Stimulated activated CD4-positive, alpha-beta T cell treated with anti-CD3 and anti-CD28 coated beads, TNF-alpha, amount 100 ng/mL, for 48 hours (primary cell): ENCODE data around the gene PACSIN1.

Experiments
- DNase-seq, 3 donors: peaks; one replicate each; pipeline ENCODE4 v3.0.0-alpha.2; 2020; ENCODE audit warnings: low read depth in 3 of 3

The PACSIN1 gene, protein sequence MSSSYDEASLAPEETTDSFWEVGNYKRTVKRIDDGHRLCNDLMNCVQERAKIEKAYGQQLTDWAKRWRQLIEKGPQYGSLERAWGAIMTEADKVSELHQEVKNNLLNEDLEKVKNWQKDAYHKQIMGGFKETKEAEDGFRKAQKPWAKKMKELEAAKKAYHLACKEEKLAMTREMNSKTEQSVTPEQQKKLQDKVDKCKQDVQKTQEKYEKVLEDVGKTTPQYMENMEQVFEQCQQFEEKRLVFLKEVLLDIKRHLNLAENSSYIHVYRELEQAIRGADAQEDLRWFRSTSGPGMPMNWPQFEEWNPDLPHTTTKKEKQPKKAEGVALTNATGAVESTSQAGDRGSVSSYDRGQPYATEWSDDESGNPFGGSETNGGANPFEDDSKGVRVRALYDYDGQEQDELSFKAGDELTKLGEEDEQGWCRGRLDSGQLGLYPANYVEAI

DNA sequence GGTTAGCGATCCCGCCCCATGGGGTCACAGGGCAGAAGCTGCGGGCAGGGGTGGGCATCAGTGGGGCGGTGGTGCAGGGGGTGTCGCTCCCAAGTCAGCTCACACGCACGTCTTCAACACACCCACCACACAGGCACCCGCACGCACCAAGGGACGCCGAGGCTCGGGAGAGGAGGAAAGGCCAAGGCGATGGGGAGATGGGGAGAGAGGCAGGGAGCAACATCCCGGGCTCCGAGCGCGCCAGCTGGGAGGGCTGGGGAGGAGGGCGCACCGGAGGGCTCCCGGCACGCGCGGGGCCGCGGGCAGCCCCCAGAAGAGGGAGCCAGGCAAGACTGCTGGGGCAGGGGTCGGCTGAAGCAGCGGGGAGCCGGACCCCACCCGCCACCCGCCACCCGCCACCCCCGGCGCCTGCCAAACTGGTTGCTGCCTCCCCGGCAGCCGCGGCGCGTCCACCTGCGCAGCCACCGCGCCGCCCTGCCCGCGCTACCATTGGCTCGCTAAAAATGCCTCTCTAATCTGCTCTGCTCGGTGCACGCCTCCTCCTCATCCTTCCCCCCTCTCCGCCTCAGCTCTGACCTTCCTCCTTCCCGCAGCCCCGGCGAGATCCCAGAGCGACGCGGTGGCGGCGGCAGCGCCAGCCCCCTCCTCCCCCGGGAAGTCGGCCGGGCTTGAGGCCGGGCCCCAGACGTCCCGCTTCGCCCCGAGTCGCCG, at the start of gene PACSIN1:
Gene PACSIN1, plus strand, starts transcription at position 546 of the 711 bp plus-strand sequence. CDS start 60,230 bp downstream, outside the sequence.
- DNase-seq, result no peak

DNA sequence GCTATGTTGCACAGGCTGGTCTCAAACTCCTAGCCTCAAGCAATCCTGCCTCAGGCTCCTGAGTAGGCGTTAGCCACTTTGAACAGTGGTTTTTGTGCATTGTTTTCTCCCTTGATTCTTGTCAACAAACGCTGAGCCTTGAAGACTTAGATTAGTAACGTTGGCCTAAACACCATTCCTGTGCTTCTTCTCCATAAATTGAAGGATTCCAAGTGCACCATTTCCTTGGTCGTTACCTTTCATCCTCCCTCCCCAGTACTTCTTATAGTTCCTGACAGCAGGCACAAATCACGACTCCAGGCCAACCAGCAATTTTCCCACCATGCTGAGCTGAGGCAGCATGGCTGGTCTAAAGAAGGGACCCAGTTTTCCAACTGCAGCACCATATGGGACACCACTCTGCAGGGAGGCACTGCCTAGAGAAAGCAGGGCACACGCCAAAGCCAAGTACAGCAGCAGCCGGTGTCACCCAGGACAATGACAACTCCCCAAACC, 49.0 kb upstream of the PACSIN1 start:
- DNase-seq, result no peak

DNA sequence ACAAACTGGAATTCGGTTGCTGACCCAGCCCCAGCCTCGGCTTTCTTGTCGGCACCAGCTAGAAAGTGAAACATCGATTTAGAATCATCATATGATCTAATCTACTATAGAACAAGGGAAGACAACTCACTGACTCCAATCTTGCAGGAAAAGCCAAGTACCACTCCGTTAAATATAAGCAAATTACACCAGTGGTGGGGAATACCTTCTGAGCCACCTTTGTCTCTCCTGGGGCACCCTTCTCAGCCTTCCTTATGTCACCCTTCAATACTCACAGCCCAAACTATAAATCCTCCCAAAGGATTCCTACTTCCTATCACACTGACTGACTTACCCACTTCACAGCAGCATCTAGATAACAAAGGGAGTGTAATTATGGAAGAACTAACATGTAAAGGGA, 47.5 kb upstream of the PACSIN1 start:
- DNase-seq, result no peak

DNA sequence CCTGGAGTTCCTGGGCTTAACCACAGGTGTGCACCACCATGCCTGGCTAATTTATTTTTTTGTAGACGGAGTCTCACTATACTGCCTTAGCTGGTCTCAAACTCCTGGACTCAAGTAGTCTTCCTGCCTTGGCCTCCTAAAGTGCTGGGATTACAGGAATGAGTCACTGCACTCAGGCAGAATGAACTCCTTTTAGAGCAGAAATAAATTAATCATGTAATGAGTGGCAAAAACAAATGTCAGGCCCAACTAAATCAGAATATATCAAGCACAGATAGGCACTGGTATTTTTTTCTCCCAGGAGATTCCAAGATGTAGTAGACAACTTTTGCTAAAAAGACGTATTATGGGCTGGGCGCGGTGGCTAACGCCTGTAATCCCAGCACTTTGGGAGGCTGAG, 42.6 kb upstream of the PACSIN1 start:
- no peak for DNase-seq

DNA sequence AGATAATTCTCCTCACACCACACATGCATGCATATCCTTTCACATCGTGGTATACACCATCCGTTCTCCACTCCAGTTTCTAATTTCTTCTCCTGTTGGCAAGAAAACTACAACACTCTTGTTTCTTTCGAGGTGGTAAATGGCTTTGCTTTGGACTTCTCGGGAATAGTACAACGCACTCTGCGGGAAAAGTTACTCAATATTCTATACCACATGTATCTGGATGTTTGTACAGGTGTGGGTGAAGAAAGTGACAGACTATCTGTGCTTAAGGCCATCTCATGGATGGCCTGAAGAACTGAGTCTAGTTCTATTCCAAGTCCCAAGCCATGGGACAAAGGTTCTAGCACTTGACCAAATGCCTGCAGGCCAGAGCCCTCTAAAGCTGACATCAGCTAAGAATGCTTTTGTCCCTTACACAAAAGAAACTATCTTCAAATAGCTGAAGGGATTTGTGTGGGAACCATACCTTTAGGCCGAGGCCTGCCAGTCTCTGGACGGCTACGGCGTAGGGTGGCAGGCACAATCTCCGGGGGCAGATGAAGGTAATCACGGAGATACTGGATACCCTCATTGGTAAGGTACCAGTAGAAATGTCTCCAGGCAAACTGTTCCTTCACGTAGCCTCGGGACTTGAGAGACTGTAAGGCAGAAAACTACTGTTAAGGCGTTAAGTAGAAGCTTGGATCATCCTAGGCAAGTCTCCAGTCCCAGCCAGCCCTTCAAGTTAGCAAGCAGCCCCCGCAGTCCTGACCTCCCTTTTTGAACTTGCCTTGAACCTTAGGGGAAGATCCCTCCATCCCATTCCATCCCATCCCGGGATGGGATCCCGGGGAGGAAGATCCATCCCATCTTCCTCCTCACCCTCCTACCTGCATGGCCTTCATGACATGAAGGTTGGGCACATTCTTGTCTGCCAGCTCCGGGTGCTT, 41.4 kb upstream of the PACSIN1 start:
- no peak for DNase-seq

DNA sequence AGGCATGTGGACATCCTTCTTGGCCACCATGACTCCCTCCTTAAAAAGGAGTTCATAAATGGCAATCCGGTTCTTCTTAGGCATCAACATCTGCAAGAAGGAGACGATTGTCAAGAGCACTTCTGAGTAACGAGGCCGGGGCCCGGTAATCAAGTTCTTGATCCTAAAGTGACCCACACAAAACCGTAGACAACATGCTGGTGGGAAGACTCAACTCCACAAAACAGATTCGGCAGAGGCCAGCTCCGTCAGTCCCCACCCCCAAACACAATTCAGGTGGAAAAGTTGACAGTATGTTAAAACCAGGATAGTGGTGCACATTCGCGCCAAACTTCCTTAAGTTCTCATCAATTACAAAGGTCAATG, 40.8 kb upstream of the PACSIN1 start:
- no peak for DNase-seq

DNA sequence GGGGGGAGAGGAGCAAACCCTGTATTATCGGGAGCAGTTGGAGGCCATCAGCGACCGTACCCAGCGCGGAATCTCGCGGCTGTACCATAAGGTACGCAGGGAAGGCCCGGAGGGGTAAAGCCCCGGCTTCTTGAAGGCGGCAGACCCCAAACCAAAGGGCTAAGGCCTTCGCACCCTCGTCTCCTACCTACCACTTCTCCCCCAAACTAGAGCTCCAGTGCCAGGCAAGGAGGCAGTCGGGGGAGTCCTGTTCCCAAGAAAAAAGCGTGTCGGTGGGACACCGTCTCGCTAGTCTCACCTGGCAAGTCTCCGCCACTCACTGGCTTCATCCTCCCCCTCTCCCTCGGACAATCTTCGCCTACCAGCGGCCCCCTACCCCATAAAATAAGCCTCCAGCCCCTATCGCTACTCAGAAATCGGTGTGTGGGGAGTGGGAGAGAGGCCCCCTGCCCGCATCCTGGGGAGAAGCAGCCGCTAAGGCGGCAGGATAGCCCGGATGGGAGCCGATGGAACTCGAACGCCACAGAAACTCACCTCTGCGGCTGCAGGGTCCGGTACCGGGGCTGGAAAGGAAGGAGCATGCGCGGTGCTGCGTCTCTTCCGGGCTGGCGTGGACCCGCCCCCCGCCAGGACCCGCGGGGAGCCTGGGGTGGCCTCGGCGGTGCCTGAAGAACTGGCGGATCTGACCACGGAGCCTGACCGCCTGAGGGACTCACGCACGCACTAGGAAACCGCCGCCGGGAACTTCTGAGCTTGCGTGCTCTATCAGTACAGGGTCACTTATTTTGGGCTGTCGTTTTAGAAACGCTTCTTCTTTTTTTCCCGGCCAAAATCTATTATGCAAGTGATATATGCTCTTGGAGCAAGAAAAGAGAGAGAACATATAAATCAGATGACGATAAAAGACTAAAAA, 40.1 kb upstream of the PACSIN1 start, which contains the start of gene RPS10:
Gene RPS10, minus strand, starts transcription at position 572 of the 913 bp plus-strand sequence. CDS start 848 bp downstream, outside the sequence.
- DNase-seq, result peak; percentile 84 to 91 (median 86)

DNA sequence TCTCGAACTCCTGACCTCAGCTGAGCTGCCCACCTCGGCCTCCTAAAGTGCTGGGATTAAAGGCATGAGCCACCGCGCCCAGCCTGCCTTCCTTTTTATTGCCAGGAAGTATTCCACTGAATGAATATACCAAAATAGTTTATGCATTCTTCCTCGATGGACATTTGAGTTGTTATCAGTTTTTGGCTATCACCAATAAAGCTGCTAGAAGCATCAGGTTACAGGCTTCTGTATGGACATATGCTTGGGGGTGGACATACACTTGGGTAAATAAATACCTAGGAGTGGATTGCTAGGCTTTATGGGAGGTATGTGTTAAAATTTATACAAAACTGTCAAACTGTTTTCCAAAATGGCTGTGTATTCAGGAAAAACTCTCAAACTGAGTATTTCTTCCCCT, 30.0 kb upstream of the PACSIN1 start:
- no peak for DNase-seq

DNA sequence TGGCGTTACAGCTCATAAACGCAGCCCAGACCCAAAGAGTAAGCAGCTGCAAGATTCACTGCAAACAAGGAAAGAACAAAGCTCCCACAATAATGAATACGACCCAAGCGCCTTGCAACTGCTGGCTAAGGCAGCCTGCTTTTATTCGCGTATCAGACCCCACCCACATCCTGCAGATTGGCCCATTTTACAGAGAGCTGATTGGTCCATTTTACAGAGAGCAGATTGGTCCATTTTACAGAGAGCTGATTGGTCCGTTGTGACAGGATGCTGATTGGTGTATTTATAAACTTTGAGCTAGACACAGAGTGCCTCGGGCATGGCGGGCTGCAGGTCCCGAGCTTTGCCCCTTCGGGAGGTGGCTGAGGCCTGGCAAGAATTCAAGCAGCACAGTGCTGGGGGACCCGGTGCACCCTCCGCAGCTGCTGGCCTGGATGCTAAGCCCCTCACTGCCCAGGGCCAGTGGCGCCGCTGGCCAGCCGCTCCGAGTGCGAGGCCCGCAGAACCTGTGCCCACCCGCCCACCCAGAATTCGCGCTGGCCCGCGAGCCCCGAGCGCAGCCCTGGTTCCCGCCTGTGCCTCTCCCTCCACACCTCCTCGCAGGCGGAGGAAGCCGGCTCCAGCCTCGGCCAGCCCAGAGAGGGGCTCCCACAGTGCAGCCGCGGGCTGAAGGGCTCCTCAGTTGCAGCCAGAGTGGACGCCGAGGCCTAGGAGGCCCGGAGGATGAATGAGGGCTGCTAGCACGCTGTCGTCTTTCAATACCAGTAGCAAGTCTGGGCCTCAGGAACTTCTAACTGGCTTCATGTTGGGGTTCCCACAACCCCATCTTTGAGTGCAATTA, 28.9 kb upstream of the PACSIN1 start:
- DNase-seq, result no peak

DNA sequence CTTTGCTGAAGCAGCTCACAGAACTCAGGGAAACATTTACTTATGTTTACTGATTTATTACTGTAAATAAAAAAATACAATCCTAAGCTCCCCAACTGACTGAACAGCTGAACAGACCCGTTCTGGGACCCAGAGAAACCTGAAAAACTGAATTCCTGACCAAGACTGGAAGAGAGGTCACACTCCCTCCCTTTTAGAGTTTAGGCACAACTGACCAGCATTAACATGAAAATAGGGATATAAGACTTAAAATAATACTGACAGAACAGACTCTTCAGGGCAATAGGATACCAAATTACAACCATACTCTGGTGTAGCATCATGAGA, 28.3 kb upstream of the PACSIN1 start:
- DNase-seq, result no peak

DNA sequence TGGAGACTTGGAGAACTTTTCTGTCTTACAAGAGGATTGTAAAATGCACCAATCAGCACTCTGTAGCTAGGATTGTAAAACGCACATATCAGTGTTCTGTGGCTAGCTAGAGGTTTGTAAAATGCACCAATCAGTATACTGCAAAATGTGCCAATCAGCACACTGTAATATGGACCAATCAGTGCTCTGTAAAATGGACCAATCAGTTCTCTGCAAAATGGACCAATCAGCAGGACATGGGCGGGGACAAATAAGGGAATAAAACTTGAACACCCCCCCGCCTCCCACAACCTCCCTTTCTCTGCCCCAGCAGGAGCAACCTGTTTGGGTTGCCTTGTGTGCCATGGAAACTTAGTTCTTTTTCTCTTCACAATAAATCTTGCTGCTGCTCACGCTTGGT, 27.2 kb upstream of the PACSIN1 start:
- no peak for DNase-seq

DNA sequence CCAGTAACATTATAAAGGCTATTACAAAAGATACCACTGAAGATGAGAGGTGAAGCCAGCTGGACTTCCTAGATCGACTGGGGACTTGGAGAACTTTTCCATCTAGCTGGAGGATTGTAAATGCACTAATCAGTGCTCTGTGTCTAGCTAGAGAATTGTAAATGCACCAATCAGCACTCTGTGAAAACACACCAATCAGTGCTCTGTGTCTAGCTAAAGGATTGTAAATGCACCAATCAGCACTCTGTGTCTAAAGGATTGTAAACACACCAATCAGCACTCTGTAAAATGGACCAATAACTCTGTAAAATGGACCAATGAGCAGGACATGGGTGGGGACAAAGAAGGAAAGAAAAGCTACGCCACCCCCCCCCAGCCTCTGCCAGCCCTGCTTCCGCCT, 26.4 kb upstream of the PACSIN1 start:
- DNase-seq, result no peak

DNA sequence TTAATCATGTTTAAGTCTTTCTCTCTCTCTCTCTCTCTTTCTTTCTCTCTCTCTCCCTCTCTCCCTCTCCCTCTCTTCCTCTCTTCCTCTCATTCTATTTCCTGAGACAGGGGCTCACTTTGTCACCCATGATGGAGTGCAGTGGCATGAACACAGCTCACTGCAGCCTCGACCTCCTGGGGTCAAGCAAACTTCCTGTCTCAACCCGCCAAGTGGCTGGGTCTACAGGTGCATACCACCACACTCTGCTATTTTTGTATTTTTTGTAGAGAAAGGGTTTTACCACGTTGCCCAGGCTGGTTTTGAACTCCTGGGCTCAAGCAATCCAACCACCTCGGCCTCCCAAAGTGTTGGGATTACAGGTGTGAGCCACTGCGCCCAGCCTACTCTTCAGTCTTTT, 24.4 kb upstream of the PACSIN1 start:
- no peak for DNase-seq

DNA sequence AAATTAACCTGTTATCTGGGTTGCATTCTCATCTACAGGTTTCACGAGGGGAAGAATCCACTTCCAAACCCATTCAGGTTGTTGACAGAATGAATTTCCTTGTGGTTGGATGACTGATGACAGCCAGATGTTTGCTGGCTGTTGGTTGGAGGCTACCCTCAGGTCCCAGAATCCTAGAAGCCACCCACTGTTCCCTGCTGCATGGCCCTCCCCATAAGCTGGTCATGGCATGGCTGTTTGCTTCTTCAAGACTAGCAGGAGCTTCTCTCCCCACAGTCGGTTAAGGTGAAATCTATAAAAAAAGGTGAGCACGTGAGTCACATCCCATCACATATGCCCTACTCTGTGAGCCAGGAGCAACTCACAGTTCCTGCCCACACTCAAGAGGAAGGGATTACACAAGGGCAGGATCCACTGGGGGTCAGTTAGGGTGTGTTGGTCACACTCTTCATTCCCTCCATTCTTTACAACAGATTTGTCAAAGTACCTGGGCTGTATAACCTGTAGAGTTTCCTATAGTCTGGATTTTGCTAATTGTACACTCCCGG, 20.5 kb upstream of the PACSIN1 start:
- DNase-seq, result no peak

DNA sequence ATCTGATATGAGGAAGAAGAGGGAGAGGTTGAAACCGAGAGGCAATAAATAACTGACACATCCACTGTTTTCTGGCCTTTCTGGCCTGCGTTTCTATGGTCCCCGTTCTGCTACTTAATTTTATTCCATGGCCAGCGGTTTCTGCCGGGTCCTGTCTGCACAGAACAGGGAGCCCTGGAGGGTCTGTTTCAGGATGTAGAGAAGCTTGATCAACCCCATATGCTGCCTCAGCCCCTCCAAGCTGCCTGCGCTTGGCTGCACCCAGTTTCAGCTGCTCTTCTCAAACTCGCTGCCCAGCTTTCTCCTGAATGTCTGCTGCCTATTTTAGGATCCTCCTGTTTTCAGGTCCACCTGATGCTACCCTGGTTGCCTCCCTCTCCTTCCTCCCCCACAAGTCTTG, 18.5 kb upstream of the PACSIN1 start:
- DNase-seq, result no peak

DNA sequence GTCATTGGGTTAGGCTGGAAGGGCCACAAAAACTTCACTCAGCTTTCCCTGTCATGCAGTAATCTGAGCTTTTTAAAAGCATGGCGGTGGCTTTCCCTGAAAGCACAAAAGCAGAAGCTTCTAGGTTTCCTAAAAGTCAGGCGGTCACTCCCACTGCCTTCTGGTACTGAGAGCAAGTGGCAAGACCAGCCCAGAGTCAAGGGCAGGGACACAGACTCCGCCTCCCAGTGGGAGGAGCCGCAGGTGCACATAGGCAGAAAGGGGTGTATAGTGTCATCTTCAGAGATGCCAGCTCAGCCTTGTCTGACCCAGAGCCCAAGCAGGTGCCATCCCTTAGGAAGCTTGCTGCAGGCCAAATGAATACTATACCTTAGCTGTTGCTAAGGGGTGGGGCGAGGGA, 18.0 kb upstream of the PACSIN1 start:
- DNase-seq, result no peak

DNA sequence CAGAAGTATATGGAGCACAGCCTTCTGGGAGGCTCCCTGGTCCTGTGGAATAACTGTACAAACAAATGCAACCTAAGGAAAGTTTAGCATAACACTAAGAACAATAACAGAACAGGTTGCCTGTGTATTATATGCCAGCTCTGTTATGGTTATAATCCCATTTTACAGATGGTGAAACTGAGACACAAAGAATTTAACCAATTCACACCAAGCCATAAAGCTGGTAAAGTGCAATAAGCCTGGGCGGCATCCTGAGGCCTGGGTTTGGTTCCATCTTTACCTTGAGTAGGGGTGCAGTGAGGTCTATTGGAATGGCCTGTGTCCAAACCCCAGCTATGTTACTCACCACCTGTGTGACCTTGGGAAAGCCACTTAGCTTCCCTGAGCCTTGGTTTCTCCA, 14.7 kb upstream of the PACSIN1 start:
- no peak for DNase-seq

DNA sequence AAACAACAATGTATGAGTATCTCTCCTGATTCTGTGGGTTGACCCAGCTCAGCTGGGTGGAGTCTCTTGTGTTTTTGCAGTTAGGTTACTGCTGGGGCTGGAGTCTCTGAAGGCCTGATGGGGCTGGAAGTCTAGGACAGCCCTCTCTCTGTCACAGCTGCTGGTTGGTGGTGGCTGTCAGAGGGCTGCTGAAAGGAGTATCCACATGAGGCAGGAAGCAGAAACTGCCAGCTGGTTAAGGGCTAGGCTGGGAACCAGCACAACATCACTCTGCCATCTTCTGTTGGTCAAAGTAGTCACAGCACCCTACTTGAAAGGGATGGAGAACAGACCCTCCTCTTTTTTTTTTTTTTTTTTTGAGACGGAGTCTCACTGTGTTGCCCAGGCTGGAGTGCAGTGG, 10.0 kb upstream of the PACSIN1 start:
- DNase-seq, result no peak

DNA sequence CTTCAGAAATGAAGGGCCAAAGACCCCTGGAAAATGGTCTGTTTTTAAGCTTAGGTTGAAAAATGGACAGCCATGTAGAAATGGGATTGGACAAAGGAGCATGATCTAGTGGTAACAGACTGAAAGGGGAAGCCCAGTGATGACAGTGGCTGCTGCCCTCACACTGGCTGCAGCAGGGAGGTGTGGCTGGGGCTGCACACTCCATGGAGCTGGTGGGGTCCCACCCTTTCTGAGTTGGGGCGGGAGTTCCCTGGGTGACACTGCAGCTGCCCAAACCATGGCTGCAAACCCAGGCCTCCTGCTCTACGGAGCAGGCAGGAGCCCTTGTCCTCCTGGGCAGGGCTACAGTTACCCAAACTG, 8.5 kb upstream of the PACSIN1 start:
- DNase-seq, result no peak
